Measurements from ENCODE around the gene IQSEC2.

IQSEC2 gene

DNA sequence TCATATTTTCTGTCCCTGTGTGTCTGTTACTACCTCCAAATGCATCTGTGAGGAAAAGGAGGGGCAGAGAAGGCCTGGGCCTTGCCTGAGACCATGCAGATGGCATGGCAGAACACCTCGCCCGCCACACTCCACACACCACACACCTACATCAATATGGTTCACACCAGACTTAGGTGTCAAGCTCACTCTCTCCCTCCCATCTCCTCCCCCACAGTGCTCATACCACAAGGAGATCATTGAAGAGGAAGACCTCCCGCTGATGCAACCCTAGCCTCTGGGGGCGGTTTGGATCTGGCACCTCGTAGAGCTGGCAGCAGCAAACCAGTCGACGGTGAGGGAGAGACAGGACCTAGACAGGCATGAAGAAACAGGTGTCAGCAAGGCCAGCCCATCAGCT is 39.8 kb downstream of the IQSEC2 start:
- no peak for DNase-seq

DNA sequence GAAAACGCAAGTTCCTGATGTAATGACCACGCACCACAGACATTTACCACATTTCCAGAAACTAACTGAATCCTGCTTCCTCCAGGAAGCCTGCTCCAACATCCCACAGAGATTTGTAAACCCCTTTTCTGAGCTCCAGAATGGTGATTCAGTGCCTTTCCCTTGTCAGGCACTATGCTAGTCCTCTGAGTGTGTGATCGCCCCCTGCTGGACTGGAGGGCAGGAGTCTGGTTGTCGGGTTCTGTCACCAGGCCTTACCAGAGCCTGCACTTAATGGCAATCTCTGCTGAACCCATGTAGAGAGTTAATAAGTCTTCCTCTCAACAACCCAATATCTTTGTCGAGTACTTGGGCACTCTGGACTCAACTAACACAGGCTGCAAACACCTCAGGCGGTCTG is 41.9 kb downstream of the IQSEC2 start:
- DNase-seq: no peak

DNA sequence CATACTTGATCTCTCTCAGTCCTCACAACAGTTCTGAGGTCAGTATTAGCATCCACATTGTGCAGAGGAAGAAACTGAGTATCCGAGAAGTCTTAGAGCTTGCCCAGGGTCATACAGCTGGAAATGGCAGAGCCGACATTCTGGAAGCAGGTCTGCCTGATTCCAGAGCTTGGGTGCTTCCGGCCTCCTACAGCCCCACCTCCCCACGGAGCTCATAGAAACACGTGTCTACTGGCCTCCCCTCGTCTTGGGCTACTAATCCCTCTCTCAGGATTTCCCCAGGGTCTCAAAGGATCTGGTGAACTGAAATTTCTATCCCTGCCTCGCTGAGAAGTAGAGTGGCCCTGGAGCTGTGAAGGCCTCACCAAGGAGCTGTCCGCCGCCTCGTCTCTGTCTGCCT is 44.3 kb downstream of the IQSEC2 start:
- no peak for DNase-seq

DNA sequence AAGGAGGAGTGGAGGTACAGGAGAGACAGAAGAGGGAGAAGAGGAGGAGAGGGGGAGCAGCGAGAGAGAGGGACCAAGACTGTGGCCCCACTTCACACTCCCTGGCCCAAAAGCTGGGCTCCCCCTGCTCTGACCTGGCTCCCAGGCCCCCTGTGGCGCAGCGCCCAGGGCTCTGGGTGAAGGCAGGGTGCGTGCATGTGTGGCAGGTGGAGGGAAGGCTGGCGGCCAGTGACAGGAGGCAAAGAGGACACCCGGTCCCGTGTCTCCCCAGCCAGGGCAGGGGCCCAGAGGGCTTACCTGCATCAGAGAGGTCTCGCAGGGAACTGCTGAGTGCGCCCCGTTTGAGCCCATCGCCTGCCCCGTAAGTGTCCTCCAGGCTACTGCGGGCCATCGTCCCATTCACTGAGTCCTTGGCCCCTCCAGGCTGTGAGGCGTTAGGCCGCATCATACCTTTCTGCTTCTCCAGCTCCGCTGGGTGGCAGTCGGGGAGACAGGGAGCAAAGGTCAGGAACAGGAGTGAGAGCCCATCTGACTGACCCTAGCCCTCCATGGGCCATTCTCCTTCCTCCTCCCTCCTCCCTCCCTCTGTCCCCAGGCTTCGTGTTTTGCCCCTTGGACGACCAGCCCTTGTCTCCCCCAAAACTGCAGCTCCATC is 45.2 kb downstream of the IQSEC2 start:
- DNase-seq: no peak

DNA sequence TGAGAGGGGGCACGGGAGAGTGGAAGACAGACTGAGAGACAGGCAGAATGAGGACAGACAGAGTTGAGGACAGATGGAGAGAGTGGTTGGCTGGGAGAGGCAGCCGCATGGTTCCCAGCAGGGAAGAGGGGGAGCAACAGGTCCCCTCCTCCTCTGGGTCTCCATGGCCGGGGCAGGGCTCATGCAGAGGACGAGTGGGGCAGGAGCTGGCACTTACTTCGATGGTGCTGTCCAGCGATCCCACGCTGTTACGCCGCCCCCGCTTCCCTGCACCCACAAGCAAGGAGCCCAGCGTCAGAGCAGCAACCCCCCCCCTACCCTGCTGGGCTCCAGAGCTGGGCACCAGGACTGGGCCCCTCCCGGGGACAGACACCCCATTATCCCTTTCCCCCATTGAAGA is 45.8 kb downstream of the IQSEC2 start:
- no peak for DNase-seq

DNA sequence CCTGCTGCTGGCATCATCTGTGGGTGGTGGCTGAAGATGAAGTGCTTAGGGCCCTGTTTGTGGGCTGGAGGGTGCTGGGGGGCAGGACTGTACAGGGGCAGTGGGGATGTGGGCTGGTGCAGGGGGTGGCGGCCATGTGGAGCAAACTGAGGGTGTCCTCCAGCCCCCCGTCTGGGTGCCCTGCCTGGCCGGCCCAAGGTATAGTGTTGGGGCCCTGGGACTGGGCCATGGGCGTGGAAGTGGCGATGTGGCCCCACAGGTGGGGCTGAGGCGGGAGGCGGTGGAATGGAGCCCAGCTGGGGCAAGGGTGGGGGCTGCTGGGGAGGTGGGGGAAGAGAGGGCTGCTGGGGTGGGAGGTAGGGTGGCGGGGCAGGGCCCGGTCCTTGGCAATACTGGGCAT is 46.9 kb downstream of the IQSEC2 start:
- DNase-seq: no peak

DNA sequence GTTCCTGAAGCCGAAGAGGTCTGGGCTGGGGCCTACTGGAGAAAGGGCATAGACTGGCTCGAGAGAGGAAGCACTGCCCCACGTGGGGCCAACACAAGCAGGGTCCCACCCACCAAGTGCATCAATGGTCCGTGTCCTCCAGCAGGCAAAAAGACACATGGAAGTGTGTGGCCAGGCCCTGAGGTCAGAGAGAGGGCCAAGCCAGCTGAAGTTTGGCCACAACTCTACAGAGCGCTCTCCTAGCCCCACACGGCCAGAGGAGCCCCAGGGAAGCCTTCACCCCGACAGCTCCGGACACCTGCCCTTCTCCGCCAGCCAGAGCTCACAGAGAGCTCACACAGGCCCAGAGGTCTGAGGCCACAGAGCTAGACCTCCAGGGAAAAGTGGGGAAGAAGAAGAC is 47.8 kb downstream of the IQSEC2 start:
- DNase-seq: no peak

DNA sequence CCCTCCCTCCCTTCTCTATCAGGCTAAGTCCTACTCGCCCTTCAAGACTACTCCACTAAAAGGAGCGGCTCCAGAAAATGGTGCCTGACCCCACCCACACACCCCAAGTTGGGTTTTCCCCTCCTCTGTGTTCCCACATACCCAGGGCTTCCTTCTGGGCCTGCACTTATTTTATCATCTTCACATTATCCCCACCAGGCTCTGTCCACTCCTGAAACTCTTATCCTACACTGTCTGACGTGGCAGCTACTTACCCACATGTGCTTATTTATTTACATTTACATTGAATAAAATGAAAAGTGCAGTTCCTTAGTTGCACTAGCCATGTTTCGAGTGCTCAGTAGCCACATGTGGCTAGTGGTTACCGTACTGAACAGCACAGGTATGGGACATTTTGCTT is 51.3 kb downstream of the IQSEC2 start:
- no peak for DNase-seq

DNA sequence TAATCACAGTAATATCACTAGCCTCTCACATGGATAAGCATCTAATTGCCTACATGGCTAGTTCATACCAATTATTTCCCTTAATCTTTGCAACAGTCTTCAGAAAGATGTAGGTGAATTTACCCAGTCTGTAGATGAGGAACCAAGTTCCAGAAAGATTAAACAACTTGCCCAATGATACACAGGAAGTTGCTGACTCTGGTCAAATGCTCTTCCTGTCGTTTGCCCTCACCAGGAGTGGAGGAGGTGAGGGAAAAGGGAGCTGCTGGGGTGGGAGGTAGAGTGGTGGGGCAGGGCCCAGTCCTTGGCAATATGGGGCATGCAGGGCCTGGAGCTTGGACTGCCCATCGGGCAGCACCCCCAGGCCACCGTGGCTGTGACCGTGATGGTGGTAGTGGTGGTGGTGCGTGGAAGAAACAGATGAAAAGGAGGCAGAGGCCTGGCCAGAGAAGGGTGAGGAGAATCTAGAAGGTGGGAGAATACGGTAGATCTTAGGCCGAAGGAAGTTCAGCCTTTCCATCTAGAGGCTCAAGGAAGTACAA is 54.1 kb downstream of the IQSEC2 start:
- no peak for DNase-seq

DNA sequence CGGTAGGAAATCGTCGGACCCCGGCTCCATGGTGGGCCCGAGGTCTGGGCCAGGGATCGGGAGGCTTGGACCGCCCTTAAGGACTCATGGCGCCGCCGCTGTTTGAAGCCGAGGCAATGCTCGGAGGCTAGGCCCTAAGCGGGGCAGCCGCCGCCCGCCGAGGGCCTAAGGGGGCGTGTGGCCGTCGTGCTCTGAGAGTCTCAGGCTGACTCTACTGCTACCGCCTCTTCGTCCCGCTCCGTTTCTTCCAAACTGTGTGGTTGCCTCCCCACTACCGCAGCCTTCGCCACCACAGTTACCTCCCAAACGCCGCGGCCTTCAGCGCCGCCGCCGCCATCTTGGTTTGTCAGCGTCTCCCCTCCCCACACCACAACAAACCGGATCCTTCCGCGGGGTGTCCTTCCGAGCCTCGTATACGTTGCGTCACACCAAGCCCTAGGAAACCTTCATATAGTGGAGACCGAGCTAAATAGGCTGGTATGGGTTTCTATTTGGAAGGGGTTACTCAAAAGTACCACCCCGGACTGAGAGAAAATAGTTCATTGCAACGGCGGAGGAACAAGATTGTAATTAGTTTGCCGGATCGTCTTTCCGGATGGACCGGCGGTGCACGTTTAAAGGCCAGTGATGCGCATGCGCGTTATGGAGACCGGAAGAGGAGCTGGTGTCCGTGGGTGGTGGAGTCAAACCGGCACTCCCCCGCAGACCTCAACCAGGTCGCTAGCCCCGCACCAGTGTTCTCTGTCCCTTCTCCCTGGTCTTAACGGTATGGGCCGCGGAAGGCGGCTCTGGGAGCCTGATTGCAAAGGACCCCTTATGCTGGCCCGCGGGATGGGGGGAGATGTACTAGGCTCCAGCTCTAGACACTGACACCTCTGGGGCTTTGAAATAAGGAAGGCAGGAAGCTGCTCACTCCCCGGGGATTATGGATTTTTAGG is 56.3 kb downstream of the IQSEC2 start, which contains the start of gene KDM5C:
TSS of gene KDM5C (minus strand) at position 348 of the 938 bp plus-strand sequence. CDS start at position 30, 318 bp downstream.
- DNase-seq: peak; percentile 58

DNA sequence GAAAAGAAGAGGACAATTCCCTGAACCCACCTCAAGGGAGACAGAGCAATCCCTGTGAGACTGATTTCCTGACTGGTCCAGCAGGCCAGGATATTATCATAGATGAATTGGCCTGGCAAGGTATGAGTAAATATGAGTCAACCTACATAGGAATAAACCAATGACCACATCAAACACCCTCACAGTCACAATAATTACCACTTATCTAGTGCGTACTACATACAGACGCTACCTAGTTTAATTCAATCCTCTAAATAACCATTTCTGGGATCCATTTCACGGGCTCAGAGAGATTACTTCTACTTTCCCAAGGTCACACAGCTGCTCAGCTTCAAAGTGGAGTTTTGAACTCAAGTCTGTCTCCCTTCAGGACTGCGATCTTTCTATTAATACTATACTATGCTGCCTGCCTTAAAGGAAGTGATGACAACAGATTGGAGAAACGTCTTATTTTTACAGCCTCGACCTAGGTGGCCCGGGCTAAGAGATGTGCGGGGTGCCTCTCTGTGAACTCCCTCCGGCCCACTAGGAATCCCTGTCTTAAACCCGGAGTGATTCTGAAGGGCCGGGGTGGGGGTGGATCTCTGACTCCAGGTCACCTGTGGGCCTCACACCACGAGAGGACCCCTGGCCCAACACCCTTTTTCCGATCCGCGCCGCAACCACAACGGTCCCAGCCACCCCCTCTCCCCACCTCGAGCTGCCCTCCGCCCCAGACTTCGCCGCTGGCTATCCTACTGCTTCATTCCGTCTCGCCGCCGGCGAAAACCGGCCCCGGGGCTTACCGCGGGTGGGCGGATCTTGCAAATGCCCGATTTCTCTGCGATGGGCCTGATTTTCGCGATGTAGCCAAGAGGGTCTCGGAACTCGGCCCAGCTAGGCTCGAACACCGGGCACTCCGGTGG is 57.2 kb downstream of the IQSEC2 start:
- DNase-seq: no peak

DNA sequence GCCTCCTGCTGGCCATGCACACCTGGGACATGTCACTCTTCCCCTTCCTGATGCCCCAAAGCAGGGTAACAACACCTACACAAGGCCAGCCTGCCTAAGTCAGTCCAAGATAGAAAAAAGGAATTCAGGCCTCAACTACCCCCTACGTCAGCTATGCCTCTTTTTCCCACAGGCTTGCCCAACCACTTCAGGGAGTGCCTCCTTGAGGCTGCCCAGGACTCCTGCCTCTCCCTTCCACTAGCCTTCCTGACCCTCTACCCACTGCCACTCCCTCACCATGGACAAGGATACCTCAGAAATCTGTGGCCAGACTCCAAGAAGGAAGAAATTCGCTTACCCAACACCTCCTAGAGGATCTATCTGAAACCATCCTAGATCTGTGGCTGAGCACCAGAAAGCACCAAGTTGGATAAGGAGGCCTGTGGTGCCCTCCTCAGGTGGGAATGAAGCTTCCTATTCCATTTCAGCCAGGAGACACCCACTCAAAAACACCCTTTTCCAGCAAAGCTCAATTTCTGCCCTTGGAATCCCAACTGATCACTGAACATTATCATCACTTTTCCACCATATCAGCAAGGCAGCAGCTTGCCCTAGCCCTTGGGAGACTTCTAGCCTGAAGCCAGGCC is 58.2 kb downstream of the IQSEC2 start:
- no peak for DNase-seq

Measured in NCI-H524 treated with DMSO at 0.1 percent for 48 hours (cell line).